Fibroblast of skin of right quadriceps (primary cell): ENCODE data around the gene MAPK4.
A peak's percentile ranks its signal among the peaks of the same experiment; 100 is the strongest.

Experiments
- DNase-seq: peaks from one replicate; pipeline ENCODE4 v3.0.0-alpha.2; 2013

MAPK4 gene

GRCh38 chr18:50627594-50628532 lies 68.0 kb downstream of the MAPK4 start:
- no peak for DNase-seq

GRCh38 chr18:50628533-50628905 lies 68.6 kb downstream of the MAPK4 start:
- no peak for DNase-seq

- DNase-seq: peak; percentile 57
These were observed 69.3 kb downstream of the MAPK4 start for GRCh38 chr18:50629148-50629631.

- DNase-seq: no peak
These were observed 71.0 kb downstream of the MAPK4 start for GRCh38 chr18:50630895-50631294.

- no peak for DNase-seq
These were observed 73.1 kb downstream of the MAPK4 start for GRCh38 chr18:50632895-50633515.

- DNase-seq: no peak
These were observed 74.1 kb downstream of the MAPK4 start for GRCh38 chr18:50633992-50634391.

- DNase-seq: no peak
These were observed 76.6 kb downstream of the MAPK4 start for GRCh38 chr18:50636366-50637057.

- DNase-seq: no peak
These were observed 78.4 kb downstream of the MAPK4 start for GRCh38 chr18:50638016-50638883.

- no peak for DNase-seq
These were observed 79.1 kb downstream of the MAPK4 start for GRCh38 chr18:50638884-50639420.

GRCh38 chr18:50639711-50640110 lies 79.8 kb downstream of the MAPK4 start:
- DNase-seq: no peak

- no peak for DNase-seq
These were observed 82.6 kb downstream of the MAPK4 start for GRCh38 chr18:50642439-50642838.

GRCh38 chr18:50644146-50644545 lies 84.3 kb downstream of the MAPK4 start:
- no peak for DNase-seq

- DNase-seq: no peak
These were observed 84.9 kb downstream of the MAPK4 start for GRCh38 chr18:50644807-50645206.

GRCh38 chr18:50647237-50647636 lies 87.3 kb downstream of the MAPK4 start:
- DNase-seq: no peak

- no peak for DNase-seq
These were observed 87.9 kb downstream of the MAPK4 start for GRCh38 chr18:50647792-50648191.

- peak; percentile 22 for DNase-seq
These were observed 89.9 kb downstream of the MAPK4 start for GRCh38 chr18:50649821-50650220.

GRCh38 chr18:50651334-50651733 lies 91.4 kb downstream of the MAPK4 start:
- no peak for DNase-seq

- no peak for DNase-seq
These were observed 93.7 kb downstream of the MAPK4 start for GRCh38 chr18:50653402-50654093.

- DNase-seq: no peak
These were observed 94.3 kb downstream of the MAPK4 start for GRCh38 chr18:50654211-50654610.

- no peak for DNase-seq
These were observed 95.0 kb downstream of the MAPK4 start for GRCh38 chr18:50654658-50655550.

GRCh38 chr18:50656396-50656795 lies 96.5 kb downstream of the MAPK4 start:
- DNase-seq: no peak
